ENCODE data around the gene SLFN13.
"Not testable (repeated sequence)": the region's sequence is repeated elsewhere in the genome, so short reads cannot be mapped to it uniquely, and the experiment has no call there.

Gene SLFN13, protein sequence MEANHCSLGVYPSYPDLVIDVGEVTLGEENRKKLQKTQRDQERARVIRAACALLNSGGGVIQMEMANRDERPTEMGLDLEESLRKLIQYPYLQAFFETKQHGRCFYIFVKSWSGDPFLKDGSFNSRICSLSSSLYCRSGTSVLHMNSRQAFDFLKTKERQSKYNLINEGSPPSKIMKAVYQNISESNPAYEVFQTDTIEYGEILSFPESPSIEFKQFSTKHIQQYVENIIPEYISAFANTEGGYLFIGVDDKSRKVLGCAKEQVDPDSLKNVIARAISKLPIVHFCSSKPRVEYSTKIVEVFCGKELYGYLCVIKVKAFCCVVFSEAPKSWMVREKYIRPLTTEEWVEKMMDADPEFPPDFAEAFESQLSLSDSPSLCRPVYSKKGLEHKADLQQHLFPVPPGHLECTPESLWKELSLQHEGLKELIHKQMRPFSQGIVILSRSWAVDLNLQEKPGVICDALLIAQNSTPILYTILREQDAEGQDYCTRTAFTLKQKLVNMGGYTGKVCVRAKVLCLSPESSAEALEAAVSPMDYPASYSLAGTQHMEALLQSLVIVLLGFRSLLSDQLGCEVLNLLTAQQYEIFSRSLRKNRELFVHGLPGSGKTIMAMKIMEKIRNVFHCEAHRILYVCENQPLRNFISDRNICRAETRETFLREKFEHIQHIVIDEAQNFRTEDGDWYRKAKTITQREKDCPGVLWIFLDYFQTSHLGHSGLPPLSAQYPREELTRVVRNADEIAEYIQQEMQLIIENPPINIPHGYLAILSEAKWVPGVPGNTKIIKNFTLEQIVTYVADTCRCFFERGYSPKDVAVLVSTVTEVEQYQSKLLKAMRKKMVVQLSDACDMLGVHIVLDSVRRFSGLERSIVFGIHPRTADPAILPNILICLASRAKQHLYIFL

DNA sequence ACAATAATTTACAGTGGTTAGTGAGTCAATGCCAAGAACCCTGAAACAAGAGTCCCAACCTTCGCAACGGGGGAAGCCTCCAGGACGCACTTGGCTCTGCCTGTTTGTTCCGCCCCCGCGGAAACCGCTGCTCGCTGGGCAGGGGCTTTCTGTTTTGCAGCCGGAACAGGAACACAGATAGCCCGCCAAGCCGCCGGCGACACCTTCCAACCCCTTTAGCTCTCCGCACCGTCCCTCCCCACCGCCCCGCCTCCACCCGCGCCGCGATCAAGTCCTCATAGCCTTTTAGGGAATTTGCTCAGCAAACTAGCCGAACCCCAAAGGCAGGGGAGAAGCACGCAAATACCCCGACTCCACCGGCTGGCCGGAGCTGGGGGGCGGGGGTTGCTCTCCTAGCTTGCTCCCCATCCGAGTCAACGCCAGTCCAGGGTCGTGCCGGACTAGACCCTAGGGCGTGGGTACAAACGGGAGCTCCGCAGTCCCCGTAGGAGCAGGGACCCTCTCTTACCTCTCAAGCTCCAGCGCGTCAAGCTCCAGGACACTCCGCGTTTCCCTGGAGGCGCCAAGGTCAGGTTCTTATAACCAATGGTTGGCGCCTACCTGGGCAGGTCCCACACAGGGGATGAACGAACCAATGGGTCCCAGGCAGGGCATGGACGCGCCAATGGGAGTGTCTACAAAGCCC, at the start of gene SLFN13:
TSS of gene SLFN13 (minus strand) at position 553 of the 685 bp plus-strand sequence. CDS start 3,086 bp downstream, outside the sequence.
- DNase-seq (ENCODE audit: low read depth) = no peak

DNA sequence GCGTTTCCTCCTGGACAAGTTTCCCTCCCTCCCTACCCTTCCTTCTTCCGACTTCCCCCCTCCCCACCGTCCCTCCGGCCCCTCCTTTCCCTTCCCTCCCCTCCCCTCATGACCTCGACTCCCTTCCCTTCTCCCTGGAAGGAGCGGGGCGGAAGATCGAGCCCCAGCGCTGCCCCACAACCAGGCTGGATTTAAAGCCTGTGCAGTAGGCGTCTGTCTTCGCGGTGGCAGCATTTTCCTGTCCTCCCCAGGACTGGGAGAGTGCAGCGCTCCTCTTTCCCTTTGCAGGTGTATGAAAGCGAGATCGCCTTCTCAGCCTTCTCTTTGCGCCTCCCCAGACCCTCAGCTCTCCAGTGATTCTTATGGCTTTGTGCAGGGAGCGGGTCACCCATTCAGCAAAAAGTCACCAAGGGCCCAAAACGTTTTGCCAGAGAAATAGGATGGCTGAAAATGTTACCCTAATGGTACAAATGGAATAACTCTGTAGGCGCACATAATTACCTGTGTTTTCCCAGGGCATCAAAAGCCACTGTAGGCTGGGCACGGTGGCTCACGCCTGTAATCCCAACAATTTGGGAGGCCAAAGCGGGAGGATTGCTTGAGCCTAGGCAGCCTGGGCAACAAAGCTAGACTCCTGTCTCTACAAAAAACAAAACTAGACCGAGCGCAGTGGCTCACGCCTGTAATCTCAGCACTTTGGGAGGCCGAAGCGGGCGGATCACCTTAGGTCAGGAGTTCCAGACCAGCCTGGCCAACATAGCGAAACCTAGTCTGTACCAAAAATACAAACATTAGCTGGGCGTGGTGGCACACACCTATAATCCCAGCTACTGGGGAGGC, 48.1 kb upstream of the SLFN13 start:
- no peak for DNase-seq (ENCODE audit: low read depth)

DNA sequence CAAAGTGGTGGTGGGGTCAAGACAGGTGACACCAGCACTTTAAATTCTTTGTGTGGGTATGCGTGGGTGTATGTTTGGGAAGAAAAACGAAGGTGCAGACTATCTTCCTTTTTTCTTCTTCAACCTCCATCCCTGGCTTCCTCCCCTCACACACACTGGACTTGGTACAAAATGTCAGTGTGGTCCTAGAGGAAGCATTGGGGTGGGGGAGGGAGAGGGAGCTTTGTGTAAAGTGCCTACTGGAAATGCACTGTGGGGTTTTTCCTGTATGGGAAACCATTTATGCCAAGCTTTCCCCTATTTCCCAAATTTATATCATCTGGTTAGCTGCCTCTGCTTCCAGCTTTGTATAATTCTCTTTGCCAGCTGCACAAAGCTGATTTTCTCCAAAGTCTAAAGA, 44.5 kb upstream of the SLFN13 start:
- DNase-seq (ENCODE audit: low read depth) = no peak

DNA sequence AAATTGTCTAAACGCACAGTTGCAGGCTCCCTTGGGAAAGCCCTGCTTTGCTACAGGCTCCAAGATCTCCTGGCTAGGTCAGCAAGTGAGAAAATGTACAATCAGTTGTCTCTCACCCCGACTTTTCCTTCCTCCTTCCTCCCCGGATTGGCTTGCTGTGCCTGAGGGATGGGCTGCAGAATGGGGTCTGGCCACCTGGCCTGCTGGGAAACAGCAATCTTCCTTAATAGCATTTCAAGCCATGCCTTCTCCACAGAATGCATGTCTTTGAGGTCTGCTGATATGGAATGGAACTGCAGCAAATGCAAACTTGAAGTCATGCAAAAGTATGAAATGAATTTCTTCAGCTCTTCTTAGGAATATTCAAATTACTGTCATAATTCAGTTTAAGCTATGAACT, 42.9 kb upstream of the SLFN13 start:
- DNase-seq (ENCODE audit: low read depth) = no peak

DNA sequence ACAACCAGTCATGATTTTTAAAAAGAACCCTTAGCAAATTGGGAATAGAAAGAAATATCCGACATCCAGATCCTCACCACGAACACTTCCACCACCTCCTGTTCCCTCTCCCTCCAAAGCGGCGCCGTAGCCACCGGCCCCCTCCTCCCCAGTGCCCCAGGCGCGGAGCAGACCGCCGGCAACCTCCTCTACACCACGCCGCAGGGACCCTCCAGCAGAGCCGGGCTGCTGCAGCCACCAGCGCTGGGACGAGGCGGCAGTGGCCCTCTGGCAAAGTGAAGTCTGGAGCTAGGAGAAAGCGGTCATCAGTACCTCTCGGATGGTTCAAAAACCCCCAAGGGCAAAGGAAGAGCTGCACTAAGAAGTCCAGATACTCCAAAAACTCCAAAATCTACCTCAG, 41.4 kb upstream of the SLFN13 start:
- DNase-seq (ENCODE audit: low read depth) = no peak

DNA sequence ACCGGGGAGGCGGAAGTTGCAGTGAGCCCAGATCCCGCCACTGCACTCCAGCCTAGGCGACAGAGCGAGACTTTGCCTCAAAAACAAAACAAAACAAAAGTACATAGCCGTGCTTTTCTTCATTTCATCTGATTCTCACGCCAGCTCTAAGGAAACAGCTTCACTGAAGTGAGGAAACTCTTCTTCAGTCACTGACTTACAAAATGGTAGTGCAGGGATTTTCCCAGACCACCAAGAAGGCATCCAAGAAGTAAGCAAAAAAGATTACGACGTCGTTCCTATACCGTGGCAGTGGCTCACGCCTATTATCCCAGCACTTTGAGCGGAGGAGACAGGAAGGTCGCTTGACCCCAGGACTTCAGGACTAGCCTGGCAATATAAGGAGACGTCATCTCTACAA, 40.4 kb upstream of the SLFN13 start:
- no peak for DNase-seq (ENCODE audit: low read depth)

DNA sequence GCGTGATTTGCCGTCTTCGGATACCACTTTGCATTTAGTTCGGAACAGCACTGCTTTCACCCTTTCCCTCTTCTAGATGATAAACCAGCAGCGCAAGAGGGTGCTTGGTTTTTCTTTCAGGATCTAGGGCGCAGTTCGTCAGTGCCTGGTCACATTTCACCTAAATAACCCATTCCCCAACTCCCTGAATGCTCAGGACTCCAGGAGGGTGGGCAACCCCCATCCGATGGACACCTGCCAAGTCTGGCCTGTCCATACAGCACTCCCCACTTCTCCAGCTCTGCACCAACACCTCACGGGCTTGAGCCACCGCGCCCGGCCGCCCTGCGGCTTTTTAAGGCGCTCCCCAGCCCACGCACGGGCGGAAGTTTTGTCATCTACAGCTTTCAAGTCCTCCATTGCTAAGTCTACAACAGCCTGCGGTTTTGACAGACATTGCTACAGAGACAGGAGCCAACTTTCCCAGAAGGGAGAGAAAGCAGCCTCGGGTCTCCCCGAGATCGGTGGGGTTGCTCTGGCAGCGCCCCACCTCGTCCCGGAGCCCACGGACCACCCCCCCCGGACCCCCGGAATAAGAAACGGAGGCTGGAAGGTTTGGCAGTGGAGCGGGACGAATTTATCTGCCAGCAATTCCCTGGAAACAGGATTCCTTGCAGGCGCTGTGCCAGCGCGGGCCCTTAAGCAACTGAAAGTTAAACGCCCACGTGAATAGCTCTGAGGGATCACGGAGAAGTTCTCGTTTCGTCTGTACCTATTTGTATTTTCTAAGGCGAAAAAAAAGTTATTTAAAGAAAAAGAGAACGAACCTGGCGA, 38.6 kb upstream of the SLFN13 start:
- no peak for DNase-seq (ENCODE audit: low read depth)

DNA sequence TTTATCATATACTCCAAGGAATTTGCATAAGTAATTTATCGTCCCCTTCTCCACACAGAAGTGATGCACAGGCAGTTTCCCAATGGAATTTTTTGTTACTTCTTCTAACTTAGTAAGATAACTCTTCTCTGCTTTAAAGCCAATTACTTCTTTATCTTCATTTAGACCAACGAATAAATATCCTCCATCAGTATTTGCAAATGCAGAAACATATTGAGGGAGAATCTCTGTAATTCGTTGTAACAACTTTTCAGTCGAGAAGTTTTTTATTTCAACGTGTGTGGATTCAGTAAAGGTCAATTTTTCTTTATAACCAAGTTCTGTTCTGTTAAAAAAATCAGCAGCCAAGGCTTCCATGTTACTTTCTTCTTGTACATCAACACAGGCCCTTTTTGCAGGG, 30.7 kb upstream of the SLFN13 start:
- DNase-seq (ENCODE audit: low read depth) = no peak

DNA sequence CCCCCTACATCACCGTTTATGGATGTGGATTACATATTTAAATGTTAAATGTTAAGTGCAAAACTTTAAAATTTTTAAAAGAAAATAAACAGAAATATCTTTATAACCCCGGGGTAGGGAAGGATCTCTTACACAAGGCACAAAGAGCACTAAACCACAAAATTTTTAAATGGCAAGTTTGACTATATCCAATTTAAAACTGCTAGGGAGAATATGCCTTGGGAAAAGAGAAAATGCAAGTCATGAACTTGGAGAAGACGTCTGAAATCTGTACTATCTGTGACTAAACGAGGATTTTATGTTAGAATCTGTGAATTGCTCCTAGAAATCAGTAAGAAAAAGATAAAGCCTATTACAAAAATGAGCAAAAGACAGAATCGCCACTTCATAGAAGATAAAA, 28.7 kb upstream of the SLFN13 start:
- no peak for DNase-seq (ENCODE audit: low read depth)

DNA sequence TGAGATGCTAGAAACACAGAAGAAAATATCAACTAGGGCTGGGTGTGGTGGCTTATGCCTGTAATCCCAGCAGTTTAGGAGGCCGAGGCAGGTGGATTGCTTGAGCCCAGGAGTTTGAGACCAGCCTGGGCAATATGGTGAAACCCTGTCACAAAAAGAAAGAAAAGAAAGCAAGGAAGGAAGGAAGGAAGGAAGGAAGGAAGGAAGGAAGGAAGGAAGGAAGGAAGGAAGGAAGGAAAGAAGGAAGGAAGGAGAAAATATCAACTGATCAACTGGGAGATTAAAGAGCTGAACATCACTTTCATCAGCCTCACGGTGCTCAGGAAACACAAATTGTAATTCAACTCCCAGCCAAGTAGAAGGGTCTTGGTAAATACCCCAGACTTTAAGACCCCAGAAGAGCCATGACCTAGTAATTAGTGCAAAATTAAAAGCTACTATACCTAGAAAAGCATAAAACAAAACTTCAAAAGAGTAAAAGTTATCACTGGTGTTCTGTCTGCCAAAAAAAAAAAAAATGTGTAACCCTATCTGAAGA, 27.8 kb upstream of the SLFN13 start:
- no peak for DNase-seq (ENCODE audit: low read depth)

DNA sequence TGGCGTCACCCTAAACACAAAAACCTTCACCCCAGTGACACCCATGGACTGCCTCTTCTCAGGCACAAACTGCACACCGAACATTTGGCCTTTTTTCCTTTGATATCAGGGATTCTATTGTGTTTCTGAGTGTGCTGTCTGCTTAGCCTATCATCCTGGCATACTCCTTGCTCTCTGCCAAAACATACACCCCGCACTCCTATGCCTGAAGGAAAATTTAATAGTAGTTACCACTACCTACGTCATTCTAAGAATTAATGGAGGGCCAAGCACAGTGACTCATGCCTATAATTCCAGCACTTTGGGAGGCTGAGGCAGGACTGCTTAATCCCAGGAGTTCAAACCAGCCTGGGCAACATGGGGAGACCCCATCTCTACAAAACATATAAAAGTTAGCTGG, 19.9 kb upstream of the SLFN13 start:
- DNase-seq (ENCODE audit: low read depth) = no peak

DNA sequence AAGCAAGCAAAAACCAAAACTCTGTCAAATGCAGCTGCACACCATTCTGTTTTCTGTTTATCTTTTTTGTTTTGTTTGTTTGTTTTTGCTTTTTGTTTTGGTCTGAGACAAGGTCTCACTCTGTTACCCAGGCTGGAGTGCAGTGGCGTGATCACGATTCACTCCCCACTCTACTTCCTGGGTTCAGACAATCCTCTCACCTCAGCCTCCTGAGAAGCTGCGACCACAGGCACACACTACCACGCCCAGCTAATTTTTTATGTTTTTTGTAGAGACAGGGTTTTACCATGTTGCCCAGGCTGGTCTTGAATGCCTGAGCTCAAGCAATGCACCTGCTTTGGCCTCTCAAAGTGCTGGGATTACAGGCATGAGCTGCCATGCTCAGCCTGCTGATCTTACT, 19.3 kb upstream of the SLFN13 start:
- no peak for DNase-seq (ENCODE audit: low read depth)

DNA sequence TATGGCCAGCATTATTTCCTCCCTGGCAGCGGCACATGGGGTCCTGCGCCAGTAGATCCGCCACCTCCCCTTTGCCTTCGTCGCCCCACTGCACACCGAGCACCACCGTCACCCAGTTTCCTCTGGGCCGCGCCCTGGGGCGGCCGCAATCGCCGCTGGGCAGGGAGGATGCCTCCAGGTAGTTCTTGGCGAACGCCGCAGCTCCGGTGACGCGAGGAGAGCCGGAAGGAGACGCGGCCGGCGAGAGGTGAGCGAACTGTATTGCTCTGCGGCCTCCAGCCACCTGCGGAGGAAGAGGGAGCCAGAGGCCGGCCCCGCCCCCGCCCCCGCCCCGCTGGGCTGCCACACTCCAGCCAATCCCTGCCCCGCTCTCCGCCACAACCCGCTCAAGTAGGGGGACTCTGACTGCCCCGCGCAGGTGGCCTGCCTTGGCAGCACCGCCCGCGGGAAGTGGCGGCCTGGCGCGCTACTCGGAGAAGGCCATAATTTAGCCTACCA, 11.8 kb upstream of the SLFN13 start:
- no peak for DNase-seq (ENCODE audit: low read depth)

DNA sequence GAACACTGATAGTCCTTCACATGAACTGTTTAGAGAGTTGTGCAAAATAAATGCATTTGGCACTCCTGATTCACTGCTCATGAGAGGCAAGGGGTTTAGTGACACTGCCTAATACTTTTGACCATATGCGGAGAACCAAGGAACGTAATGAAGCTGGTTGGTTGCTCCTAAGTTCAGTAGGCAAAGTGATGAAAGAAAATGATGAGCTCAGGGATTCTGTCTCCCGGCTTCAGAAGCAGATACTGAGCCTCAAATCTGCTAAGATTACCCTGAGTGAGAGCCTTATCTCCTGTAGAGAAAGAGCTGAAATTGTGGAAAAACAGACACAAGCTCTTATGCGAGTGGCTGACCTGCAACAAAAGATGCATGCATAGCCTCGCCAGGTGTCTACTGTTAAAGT, 5.5 kb upstream of the SLFN13 start:
- DNase-seq (ENCODE audit: low read depth) = not testable (repeated sequence)

DNA sequence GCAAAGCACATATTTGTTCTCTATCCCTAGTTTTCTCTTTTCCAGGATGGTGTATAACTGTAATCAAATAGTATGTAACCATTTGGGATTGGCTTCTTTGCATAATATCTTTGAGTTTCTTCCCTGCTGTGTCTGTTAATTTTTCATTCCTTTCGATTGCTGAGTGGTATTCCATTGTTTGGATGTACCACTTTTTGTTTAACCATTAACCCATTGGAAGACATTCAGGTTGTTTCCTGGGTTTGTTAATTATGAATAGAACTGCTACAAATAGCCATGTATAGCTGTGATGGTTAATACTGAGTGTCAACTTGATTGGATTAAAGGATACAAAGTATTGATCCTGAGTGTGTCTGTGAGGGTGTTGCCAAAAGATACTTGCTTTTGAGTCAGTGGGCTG, 4.6 kb upstream of the SLFN13 start:
- no peak for DNase-seq (ENCODE audit: low read depth)

DNA sequence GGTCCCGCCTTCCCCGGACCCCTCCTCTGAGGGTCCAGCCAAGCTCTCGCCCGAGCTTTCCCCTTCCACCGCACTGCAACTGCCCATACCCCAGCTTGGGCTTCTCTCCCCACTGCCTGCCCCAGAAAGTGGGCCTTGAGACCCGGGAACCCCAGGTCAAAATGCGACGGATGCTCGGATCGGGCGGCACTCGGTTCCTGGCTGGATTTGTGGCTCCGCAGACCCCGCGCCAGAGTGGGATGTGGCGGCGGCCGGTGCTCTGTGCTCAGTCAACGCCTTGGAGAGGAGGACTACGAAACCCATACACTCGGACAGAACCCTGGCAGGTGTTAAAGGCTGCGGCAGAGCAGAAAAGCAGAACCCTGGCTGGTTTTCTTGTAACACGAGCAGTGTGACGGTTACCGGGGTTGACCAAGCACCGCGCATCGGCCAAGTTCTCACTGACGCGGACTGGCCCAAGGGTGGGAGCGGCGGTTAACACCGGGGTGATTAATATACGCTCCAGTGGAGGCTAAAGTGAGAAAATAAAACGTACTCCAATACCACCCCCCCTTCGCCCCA, 885 bp upstream of the SLFN13 start:
- no peak for DNase-seq (ENCODE audit: low read depth)

DNA sequence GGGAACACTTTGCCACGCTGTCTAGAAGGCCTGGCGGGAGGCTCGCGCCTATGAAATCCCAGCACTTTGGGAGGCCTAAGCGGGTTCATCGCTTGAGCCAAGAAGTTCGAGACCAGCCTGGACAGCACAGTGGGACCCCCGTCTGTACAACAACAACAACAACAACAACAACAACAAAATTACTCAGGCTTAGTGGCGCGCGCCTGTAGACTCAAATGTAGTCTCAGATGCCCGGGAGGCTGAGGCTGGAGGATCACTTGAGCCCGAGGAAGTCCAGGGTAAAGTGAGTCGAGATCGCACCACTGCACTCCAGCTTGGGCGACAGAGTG, 297 bp upstream of the SLFN13 start:
- DNase-seq (ENCODE audit: low read depth) = no peak

DNA sequence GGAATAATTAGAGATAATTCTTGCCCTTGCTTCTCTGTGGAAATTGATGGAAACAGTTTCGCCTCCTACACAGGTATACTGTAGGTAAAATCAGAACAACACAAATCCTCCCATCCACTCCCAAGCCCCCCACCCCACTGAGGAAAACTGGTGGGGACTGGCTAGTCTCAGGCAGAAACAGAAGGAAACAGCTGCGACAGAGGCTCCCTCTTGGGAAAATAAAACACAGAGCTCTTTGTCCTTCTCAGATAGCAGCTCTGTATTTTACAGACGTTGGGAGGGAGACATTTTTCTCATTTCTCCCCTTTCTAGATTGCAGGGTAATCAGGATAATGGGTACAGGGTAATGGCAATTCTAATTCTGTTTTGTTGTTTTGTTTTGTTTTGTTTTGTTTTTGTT, 1.1 kb downstream of the SLFN13 start:
- DNase-seq (ENCODE audit: low read depth) = no peak

DNA sequence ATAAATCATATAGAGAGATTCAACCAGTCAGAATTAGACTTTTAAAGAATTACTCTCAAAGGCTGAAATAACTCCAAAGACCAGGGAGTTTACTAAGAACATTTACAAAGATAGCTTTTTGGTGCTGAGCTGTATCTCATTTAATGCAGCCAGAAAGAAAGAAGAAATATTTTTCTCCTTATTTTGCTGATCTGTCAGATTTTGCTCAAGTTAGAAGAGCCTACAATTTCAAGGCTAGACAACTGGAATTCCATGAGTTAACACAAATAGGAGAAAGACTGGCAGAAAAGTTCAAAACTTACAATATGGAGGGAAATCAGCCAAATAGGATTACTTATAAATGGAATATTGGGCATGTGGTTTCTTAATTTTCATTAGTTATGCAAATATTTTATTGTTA, 10.1 kb downstream of the SLFN13 start:
- no peak for DNase-seq (ENCODE audit: low read depth)

All from HS-27A (cell line).